Stimulated activated naive B cell treated with anti-CD40 and anti-IgM and Interleukin-4, amounts not matched to agents 10 μg/mL and 1 μg/mL and 100 μg/mL, for 72 hours (primary cell): ENCODE measurements around the gene CAMSAP2.
A peak's percentile ranks its signal among the peaks of the same experiment; 100 is the strongest.

ENCODE experiments used
- ATAC-seq, 2 donors: fragments of 150-1000 bp; cut with Tn5 transposase; replicated peaks; 2 replicates each; pipeline ENCODE4 v1.10.0; 2021; ENCODE audit warnings: moderate library complexity in 1 of 2
- DNase-seq: peaks from one replicate; pipeline ENCODE4 v3.0.0; 2021
- H3K27ac Mint-ChIP-seq: one replicate; pipeline ENCODE4 v1.8.0; 2022; ENCODE audit warnings: mild to moderate bottlenecking, mixed read lengths
- H3K27me3 Mint-ChIP-seq, 2 donors: one replicate each; pipeline ENCODE4 v1.8.0; 2022; ENCODE audit warnings: mixed read lengths in 2 of 2
- H3K36me3 Mint-ChIP-seq, 2 donors: one replicate each; pipeline ENCODE4 v1.8.0; 2022; ENCODE audit warnings: mixed read lengths in 2 of 2, mild to moderate bottlenecking in 1 of 2
- H3K4me1 Mint-ChIP-seq, 2 donors: one replicate each; pipeline ENCODE4 v1.8.0; 2022; ENCODE audit warnings: mixed read lengths in 2 of 2, mild to moderate bottlenecking in 1 of 2
- H3K4me3 Mint-ChIP-seq, 2 donors: one replicate each; pipeline ENCODE4 v1.8.0; 2022; ENCODE audit warnings: mild to moderate bottlenecking in 2 of 2, mixed read lengths in 2 of 2, moderate library complexity in 1 of 2
- H3K9me3 Mint-ChIP-seq, 2 donors: one replicate each; pipeline ENCODE4 v1.8.0; 2022; ENCODE audit warnings: mixed read lengths in 2 of 2, mild to moderate bottlenecking in 1 of 2

CAMSAP2 gene

DNA sequence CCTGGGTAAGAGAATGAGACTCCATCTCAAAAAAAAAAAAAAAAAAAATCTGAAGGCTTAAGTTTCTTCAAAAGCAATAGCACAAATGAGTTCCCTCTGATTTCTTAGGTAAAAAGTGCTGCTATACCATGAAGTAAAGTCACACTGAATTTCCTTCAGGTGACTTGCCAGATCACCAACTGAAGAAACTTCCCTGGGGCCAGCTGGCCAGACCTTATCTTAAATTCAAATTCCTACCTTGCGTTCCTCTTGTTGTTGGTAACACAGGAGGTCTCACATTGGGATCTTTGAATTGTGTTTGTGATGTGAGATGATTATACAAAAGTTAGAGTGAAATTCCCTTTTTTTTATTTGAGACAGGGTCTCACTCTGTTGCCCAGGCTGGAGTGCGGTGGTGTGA is 167.8 kb downstream of the CAMSAP2 start:
- Mint-ChIP-seq H3K27me3 (peaks cover under 1 to 6% of the 10 kb centered on the region in 2 donors), H3K4me1 (peaks cover 9 to 15% of the 10 kb centered on the region in 2 donors), H3K36me3 (no peaks in the 10 kb centered on the region), H3K27ac (no peak overlapping the region), H3K4me3 (no peak overlapping the region), H3K9me3 (peaks cover 3% of the 10 kb centered on the region in 2 donors)
- DNase-seq (no peak), ATAC-seq (no peak)

DNA sequence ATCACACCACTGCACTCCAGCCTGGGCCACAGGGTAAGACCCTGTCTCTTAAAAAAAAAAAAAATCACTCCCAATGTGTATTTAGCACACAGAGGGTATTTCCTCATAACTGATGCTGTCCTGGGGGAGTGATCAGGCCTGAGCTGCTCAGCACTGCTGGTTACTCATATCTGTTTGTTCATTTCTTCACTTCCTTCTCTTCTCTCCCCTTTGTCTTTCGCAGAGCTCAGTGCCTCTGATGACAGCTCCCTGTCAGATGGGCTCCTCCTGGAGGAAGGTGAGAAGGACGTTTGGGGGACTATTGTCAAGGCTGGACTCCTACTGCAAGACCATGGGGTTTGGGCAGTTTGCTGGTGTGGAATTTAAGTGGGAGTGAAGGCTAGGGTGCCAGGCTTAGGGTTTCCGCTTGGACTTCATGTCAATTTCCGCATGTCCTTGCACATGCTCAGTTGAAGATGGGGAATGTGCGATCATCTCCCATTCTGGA is 169.0 kb downstream of the CAMSAP2 start:
- Mint-ChIP-seq H3K4me1 (peaks cover 9 to 15% of the 10 kb centered on the region in 2 donors), H3K27me3 (no peaks in the 10 kb centered on the region), H3K36me3 (no peaks in the 10 kb centered on the region), H3K4me3 (no peak overlapping the region), H3K9me3 (peaks cover 3% of the 10 kb centered on the region in 2 donors), H3K27ac (no peak overlapping the region)
- DNase-seq (peak; percentile 31), ATAC-seq (peak; percentile 90 to 92)

DNA sequence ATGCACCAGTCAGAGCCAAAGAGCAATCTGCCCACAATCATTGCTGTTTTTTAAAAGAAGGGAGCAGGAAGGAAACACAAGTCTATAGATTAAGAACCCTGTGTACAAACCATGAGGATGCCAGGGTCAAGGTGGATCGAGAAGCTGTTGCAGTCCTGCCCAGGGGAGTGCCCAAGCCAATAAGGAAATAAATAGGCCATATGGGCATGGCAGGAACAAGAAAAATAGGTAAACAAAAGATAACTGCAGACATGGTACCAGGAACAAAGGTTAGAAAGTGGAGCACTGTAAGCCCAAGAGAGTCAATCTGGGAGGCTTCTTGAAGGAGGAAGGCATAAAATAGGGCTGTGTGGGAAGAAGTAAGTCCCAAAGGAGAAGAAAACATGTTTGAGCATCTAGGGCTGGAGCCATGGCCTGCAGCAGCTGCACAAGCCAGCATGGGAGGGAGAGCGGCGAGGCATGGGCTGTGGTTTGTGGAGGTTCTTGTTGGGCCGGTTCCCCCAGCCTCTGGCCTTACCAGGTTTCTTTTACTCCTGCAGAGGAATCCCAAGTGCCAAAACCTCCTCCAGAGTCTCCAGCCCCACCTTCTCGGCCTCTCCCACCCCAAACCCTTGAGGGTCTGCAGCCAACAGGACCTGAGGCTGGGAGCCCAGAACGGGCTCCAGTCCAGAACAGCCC is 169.6 kb downstream of the CAMSAP2 start:
- no peak overlapping the region for H3K27ac Mint-ChIP-seq
- ATAC-seq (no peak), DNase-seq (no peak)
- no peaks in the 10 kb centered on the region for H3K27me3 Mint-ChIP-seq
- peaks cover 3% of the 10 kb centered on the region in 2 donors for H3K9me3 Mint-ChIP-seq
- peaks cover 9 to 15% of the 10 kb centered on the region in 2 donors for H3K4me1 Mint-ChIP-seq
- H3K36me3 Mint-ChIP-seq: no peaks in the 10 kb centered on the region
- no peak overlapping the region for H3K4me3 Mint-ChIP-seq

DNA sequence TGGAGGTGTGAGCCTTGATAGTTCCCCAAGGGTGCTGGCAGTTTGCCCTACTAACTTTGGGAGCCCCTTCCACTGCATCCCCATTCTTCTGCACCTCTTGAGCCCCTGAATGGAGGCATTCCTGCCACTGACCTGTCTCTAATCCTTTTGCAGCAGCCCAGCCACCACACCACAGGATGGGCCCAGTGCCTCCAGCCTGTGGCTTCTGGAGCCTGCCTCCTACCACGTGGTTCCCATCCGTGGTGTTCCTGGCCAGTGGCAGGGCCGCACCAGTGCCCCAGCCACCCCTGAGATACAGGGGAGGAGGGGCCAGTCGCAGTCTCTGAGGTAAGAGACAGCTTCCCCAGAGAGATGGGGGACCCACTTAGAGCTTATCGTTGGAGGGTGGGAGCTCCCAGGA is 170.4 kb downstream of the CAMSAP2 start:
- peaks cover 9 to 15% of the 10 kb centered on the region in 2 donors for H3K4me1 Mint-ChIP-seq
- ATAC-seq (no peak), DNase-seq (no peak)
- H3K36me3 Mint-ChIP-seq: no peaks in the 10 kb centered on the region
- H3K9me3 Mint-ChIP-seq: peaks cover 3% of the 10 kb centered on the region in 2 donors
- H3K27me3 Mint-ChIP-seq: no peaks in the 10 kb centered on the region
- H3K27ac Mint-ChIP-seq: no peak overlapping the region
- H3K4me3 Mint-ChIP-seq: no peak overlapping the region

DNA sequence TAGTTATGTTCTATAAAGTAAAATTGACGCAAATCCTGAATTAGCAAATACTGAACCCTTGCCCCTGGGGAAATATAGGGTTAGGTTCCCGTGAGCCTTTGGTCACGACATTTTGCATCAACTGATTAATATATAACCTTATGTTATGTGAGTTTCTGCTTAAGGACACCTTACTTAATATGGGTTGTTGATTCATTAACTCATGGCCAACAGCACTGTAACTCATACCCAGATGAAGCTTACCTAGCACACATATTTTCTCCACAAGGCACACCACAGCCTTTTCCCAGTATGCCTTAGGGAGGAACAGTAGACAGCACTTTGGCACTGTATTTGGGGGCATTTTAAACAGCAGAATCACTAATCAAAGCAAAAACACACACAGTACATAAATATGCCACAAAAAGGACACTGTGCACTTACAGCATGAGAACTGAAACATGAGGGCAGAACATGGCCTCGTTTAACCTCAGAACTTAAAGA is 171.1 kb downstream of the CAMSAP2 start:
- Mint-ChIP-seq H3K4me1 (peaks cover 9 to 15% of the 10 kb centered on the region in 2 donors), H3K36me3 (no peaks in the 10 kb centered on the region), H3K4me3 (no peak overlapping the region), H3K9me3 (peaks cover 3% of the 10 kb centered on the region in 2 donors), H3K27ac (no peak overlapping the region), H3K27me3 (no peaks in the 10 kb centered on the region)
- ATAC-seq (peak in 1 of 2 donors; percentile 6), DNase-seq (no peak)
